ENCODE results near the gene FH. TPM values are rescaled to one million over a fixed set of nuclear protein-coding genes. Genes with fewer than 3 reads are reported as not detected.

FH gene
- polyA plus RNA-seq, 1 donor = 63.6 TPM

GRCh38 chr1:241457421-241457820, 62.1 kb downstream of the FH start:
- DNase-seq = no peak

- no peak for DNase-seq
These were observed 62.8 kb downstream of the FH start for GRCh38 chr1:241456743-241457142.

- DNase-seq = no peak
These were observed 65.8 kb downstream of the FH start for GRCh38 chr1:241453732-241454131.

- no peak for DNase-seq
These were observed 67.6 kb downstream of the FH start for GRCh38 chr1:241451956-241452355.

Other genes with a start within 250 kb of the FH start
- not detected for gene RGS7, start 162.6 kb downstream of the FH start, polyA plus RNA-seq (ENCODE audit: insufficient read length)
- 0.54 TPM for gene KMO, start 12.6 kb upstream of the FH start, polyA plus RNA-seq (ENCODE audit: insufficient read length)
- gene CHML, start 120.6 kb upstream of the FH start, polyA plus RNA-seq (ENCODE audit: insufficient read length) = 12.2 TPM
- gene OPN3, start 120.6 kb upstream of the FH start, polyA plus RNA-seq (ENCODE audit: insufficient read length) = 27.0 TPM
- 0.45 TPM for gene WDR64, start 132.5 kb upstream of the FH start, polyA plus RNA-seq (ENCODE audit: insufficient read length)